ENCODE measurements around the gene AP1B1.
"Not testable (repeated sequence)": the region's sequence is repeated elsewhere in the genome, so short reads cannot be mapped to it uniquely, and the experiment has no call there.

AP1B1 gene

DNA sequence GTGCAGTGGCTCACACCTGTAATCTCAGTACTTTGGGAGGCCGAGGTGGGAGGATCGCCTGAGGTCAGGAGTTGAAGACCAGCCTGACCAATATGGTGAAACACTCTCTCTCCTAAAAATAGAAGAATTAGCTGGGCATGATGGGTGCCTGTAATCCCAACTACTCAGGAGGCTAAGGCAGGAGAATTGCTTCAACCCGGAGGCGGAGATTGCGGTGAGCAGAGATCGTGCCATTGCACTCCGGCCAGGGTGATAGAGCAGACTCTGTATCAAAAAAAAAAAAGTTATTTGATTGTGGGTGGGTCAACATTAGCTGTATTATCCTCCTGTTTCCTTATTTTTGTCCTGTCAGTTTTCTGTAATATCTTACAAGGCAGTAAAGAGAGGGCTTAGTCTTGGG, 38.1 kb upstream of the AP1B1 start:
- H3K4me3 ChIP-seq (ENCODE audit: low read depth, low read length) = no peak overlapping the region

GRCh38 chr22:29418704-29419103, 30.3 kb upstream of the AP1B1 start:
- not testable (repeated sequence) for H3K4me3 ChIP-seq (ENCODE audit: low read depth, low read length); DNase-seq (ENCODE audit: low read depth)

More for the DNA sequence above, 38.1 kb upstream of the AP1B1 start:
- DNase-seq (ENCODE audit: low read depth) = no peak
- no peak for TF ChIP-seq CTCF (IDR thresholded peaks at IDR 0.05; ENCODE audit: low read depth, low read length, missing control alignments)

- peak; percentile 53 for DNase-seq (ENCODE audit: low read depth)
- peak overlapping the region; percentile 51 for H3K4me3 ChIP-seq (ENCODE audit: low read depth, low read length)
Observed at GRCh38 chr22:29414951-29415591, 26.7 kb upstream of the AP1B1 start.

GRCh38 chr22:29412772-29413171, 24.4 kb upstream of the AP1B1 start:
- not testable (repeated sequence) for DNase-seq (ENCODE audit: low read depth)

DNA sequence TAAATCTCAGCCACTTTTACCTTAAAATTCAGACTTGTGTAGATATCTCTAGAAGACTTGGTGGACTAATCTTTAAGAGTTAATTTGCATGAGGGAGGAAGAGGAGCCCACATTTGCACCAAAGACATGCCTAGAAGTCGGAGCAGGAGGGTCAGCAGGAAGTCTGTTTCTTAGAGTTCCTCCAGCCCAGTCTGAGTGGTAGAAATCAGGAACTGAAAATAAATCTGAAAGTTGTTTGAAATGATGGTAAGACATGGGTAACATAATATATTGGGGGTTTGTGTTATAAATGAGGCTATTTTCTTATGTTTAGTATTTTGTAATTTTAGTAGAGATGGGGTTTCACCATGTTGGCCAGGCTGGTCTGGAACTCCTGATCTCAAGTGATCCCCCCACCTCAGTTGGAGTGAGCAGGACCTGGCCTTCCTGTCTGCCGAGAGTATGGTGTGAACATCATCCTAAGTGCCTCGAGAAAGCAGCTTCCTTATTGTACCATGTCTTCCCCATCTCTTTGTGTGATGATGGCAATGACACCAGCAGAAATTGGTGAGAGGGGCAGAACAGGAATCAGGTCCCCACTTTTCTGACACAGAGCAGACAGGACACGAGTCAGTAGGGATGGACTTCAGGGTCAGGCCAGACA, 23.3 kb upstream of the AP1B1 start:
- DNase-seq (ENCODE audit: low read depth) = peak; percentile 57
- not testable (repeated sequence) for H3K4me3 ChIP-seq (ENCODE audit: low read depth, low read length)

More at GRCh38 chr22:29412772-29413171, 24.4 kb upstream of the AP1B1 start:
- TF ChIP-seq CTCF (IDR thresholded peaks at IDR 0.05; ENCODE audit: low read depth, low read length, missing control alignments) = peak; percentile 61
- H3K4me3 ChIP-seq (ENCODE audit: low read depth, low read length) = not testable (repeated sequence)

GRCh38 chr22:29408940-29409339, 20.6 kb upstream of the AP1B1 start:
- TF ChIP-seq CTCF (IDR thresholded peaks at IDR 0.05; ENCODE audit: low read depth, low read length, missing control alignments) = no peak
- H3K4me3 ChIP-seq (ENCODE audit: low read depth, low read length) = no peak overlapping the region
- DNase-seq (ENCODE audit: low read depth) = no peak

GRCh38 chr22:29401538-29401937, 13.2 kb upstream of the AP1B1 start:
- H3K4me3 ChIP-seq (ENCODE audit: low read depth, low read length); DNase-seq (ENCODE audit: low read depth): not testable (repeated sequence)

DNA sequence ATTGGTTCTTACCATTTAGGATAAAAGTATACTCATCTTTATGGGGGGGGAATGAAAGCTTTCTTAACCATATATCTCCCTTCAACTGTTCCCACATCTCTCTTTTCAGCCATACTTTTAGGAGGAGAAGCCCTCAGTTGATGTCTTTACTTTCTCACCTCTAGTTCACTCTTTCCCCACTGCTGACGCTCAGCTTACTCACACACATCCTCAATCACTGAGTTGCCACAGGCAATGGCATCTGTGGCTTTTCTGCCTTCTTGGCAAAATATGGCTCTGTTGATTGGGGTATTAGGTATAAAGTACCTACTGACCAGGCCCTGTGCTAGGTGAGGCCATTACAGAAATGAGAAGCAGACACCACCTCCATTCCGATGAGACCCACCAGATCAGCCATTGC, 12.2 kb upstream of the AP1B1 start:
- DNase-seq (ENCODE audit: low read depth) = no peak
- no peak overlapping the region for H3K4me3 ChIP-seq (ENCODE audit: low read depth, low read length)
- no peak for TF ChIP-seq CTCF (IDR thresholded peaks at IDR 0.05; ENCODE audit: low read depth, low read length, missing control alignments)

DNA sequence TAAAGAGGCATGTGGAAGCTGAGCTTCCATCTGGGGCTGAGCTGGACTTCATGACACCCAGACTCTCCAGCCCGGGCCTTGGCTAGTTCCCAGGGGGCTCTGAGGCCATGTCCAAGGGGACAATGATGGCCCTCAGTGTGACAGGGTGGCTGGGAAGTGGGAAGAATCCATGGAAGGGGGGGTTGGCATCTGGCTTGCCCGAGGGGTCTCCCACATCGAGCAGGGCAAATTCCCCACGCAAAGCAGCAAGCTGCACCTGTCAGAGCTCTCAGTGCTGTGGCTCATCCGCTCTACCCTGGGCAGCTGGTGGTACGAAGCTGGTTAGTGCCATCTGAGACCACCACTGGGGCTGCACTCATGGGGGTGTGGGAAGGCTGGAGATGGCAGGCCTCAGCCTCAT, 9.4 kb upstream of the AP1B1 start:
- TF ChIP-seq CTCF (IDR thresholded peaks at IDR 0.05; ENCODE audit: low read depth, low read length, missing control alignments) = no peak
- no peak for DNase-seq (ENCODE audit: low read depth)
- H3K4me3 ChIP-seq (ENCODE audit: low read depth, low read length) = no peak overlapping the region
